Measurements from ENCODE around the gene HLX. TPM values are rescaled to one million over a fixed set of nuclear protein-coding genes. Genes with fewer than 3 reads are reported as not detected.
A peak's percentile ranks its signal among the peaks of the same experiment; 100 is the strongest.

The HLX gene
- total RNA-seq, 1 donor from 2014 or later: 2.3 TPM

DNA sequence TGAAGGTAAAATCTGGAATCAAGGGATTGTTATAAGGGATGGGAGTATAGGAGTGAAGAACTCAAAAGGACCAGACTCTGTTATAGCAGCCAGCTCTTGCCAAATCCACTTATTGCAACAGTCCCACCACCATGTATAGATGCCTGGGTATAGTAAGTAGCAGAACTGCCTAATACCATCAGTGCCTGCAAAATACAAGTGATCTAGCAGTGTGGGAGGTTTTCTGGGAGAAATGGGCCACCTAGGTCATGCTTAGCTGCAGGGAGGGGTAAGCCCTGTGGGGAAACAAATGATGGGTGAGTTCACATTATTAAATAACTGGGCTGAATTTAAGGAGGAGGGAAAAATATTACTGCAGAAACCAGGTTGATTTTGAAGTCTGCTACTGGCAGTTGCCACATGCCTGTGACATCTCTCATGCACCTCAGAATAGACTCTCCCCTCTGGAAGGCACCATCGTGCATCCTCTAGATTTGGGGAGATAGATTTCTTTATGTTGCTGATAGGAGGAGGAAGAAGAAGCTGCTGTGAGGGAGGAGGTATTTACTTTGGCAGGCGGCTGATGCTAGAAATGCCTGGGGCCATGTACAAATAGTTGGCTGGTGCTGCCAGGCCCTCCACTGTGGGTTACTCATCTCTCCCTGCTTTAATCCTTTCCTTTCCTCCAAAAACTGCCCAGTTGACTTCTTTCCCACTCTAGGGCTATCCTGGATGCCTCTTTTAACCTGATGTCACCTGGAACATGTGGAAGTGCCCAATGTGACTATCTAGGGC lies 27.5 kb downstream of the HLX start:
- no peak for TF ChIP-seq CTCF (conservative IDR thresholded peaks at IDR 0.05)
- H3K27me3 Mint-ChIP-seq: peaks cover 90% of the 10 kb centered on the region
- no peak overlapping the region for H3K27ac Mint-ChIP-seq
- no peaks in the 10 kb centered on the region for H3K36me3 Mint-ChIP-seq
- H3K4me3 Mint-ChIP-seq: no peak overlapping the region
- H3K4me1 Mint-ChIP-seq (ENCODE audit: unreplicated experiment): no peaks in the 10 kb centered on the region
- no peaks in the 10 kb centered on the region for H3K9me3 Mint-ChIP-seq
- no peak for DNase-seq (ENCODE audit: extremely low spot score, unreplicated experiment)

DNA sequence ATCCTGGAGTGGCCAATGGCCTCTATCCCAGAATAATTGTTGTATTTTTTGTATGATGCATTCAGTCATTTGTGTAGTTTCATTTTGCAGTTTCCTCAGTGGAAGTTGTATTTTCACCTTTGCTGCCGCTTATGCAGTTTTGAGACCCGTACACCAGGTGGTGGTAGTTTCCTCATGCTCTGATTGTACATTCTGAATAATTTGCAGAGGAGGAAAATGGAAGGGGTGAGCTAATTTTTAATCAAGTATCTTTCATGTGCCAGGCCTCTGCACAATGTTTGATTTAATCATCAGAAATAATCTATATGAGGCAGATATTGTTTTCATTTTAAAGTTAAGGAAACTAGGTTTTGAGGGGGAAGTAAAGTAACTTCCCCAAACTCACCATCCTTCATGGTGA lies 29.5 kb downstream of the HLX start:
- Mint-ChIP-seq H3K4me3 (no peak overlapping the region), H3K36me3 (no peaks in the 10 kb centered on the region), H3K4me1 (ENCODE audit: unreplicated experiment) (no peaks in the 10 kb centered on the region), H3K9me3 (no peaks in the 10 kb centered on the region), H3K27me3 (peaks cover 85% of the 10 kb centered on the region), H3K27ac (no peak overlapping the region)
- no peak for DNase-seq (ENCODE audit: extremely low spot score, unreplicated experiment)
- TF ChIP-seq CTCF (conservative IDR thresholded peaks at IDR 0.05): peak; percentile 59

DNA sequence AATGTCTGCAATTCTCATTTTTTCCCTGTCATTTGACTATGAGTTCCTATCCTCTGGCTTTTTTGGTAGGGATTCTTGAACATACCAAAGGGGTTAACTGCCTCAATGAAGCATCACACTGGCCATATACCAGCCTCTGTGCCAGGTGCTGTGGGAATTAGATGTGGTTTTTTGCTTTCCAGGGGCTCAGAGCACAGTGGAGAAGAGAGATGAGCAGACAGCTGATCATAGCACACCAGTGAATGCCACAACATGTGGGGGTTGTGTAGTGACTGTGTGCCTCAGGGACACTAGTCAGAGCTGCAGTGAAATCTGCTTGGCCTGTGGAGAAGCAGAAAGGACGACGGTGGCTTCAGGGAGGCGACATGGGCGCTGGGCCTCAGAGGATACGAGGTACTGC lies 30.8 kb downstream of the HLX start:
- Mint-ChIP-seq H3K27me3 (peaks cover 88% of the 10 kb centered on the region), H3K4me1 (ENCODE audit: unreplicated experiment) (no peaks in the 10 kb centered on the region), H3K36me3 (no peaks in the 10 kb centered on the region), H3K9me3 (no peaks in the 10 kb centered on the region), H3K4me3 (no peak overlapping the region), H3K27ac (no peak overlapping the region)
- no peak for TF ChIP-seq CTCF (conservative IDR thresholded peaks at IDR 0.05)
- DNase-seq (ENCODE audit: extremely low spot score, unreplicated experiment): no peak

GRCh38 chr1:220914283-220915116 lies 35.3 kb downstream of the HLX start:
- Mint-ChIP-seq H3K4me3 (no peak overlapping the region), H3K27me3 (peaks cover 75% of the 10 kb centered on the region), H3K4me1 (ENCODE audit: unreplicated experiment) (no peaks in the 10 kb centered on the region), H3K36me3 (no peaks in the 10 kb centered on the region), H3K9me3 (no peaks in the 10 kb centered on the region), H3K27ac (no peak overlapping the region)
- no peak for TF ChIP-seq CTCF (conservative IDR thresholded peaks at IDR 0.05)
- no peak for DNase-seq (ENCODE audit: extremely low spot score, unreplicated experiment)

DNA sequence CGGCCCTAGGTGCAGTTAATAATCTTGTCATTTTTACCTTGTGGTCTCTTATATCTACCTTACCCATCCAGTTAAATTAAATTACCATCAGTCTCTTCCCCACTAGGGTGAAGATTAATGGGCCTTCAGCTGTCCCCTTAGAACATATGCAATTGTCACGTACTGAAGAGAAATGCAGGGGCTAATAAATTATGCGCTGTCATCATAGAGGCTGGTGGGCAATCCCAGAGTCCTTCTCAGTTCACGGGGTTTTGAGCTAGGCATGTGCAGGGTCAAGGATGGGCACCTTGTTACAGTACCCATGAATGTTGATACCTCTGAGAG lies 35.8 kb downstream of the HLX start:
- Mint-ChIP-seq H3K27ac (no peak overlapping the region), H3K9me3 (no peaks in the 10 kb centered on the region)
- no peak for TF ChIP-seq CTCF (conservative IDR thresholded peaks at IDR 0.05)

More for the DNA sequence above, 35.8 kb downstream of the HLX start:
- DNase-seq (ENCODE audit: extremely low spot score, unreplicated experiment): no peak
- H3K27me3 Mint-ChIP-seq: peaks cover 75% of the 10 kb centered on the region
- H3K36me3 Mint-ChIP-seq: no peaks in the 10 kb centered on the region
- no peaks in the 10 kb centered on the region for H3K4me1 Mint-ChIP-seq (ENCODE audit: unreplicated experiment)
- H3K4me3 Mint-ChIP-seq: no peak overlapping the region
